ENCODE data around the gene PLCB1. TPM values are rescaled to one million over a fixed set of nuclear protein-coding genes. Genes with fewer than 3 reads are reported as not detected.
"Not testable (repeated sequence)": the region's sequence is repeated elsewhere in the genome, so short reads cannot be mapped to it uniquely, and the experiment has no call there.

The PLCB1 gene
- total RNA-seq, 2 experiments from 2014 or later, result 1.0 to 1.2 TPM

- POLR2A ChIA-PET, result no interaction called here
- CTCF ChIA-PET, result no interaction called here
- Mint-ChIP-seq H3K4me1 (no peaks in the 10 kb centered on the region), H3K27me3 (no peaks in the 10 kb centered on the region), H3K36me3 (ENCODE audit: low read depth) (no peaks in the 10 kb centered on the region), H3K27ac (no peak overlapping the region), H3K4me3 (no peak overlapping the region), H3K9me3 (no peaks in the 10 kb centered on the region)
- DNase-seq, result no peak
These were observed 325.9 kb downstream of the PLCB1 start for GRCh38 chr20:8457978-8458377.

GRCh38 chr20:8461186-8461585 lies 329.1 kb downstream of the PLCB1 start:
- Mint-ChIP-seq H3K9me3 (no peaks in the 10 kb centered on the region), H3K27me3 (no peaks in the 10 kb centered on the region), H3K36me3 (ENCODE audit: low read depth) (no peaks in the 10 kb centered on the region), H3K4me3 (no peak overlapping the region), H3K27ac (no peak overlapping the region), H3K4me1 (no peaks in the 10 kb centered on the region)
- DNase-seq, result no peak
- CTCF ChIA-PET, result no interaction called here
- POLR2A ChIA-PET, result no interaction called here

GRCh38 chr20:8464368-8464767 lies 332.3 kb downstream of the PLCB1 start:
- Mint-ChIP-seq H3K27ac (no peak overlapping the region), H3K36me3 (ENCODE audit: low read depth) (no peaks in the 10 kb centered on the region), H3K4me3 (no peak overlapping the region), H3K27me3 (no peaks in the 10 kb centered on the region), H3K9me3 (no peaks in the 10 kb centered on the region), H3K4me1 (no peaks in the 10 kb centered on the region)
- POLR2A ChIA-PET, result no interaction called here
- DNase-seq, result no peak
- CTCF ChIA-PET, result no interaction called here

- DNase-seq; H3K36me3 Mint-ChIP-seq (ENCODE audit: low read depth); POLR2A ChIA-PET; H3K4me1 Mint-ChIP-seq; H3K27ac Mint-ChIP-seq; H3K27me3 Mint-ChIP-seq; H3K4me3 Mint-ChIP-seq; H3K9me3 Mint-ChIP-seq; CTCF ChIA-PET: not testable (repeated sequence)
These were observed 334.7 kb downstream of the PLCB1 start for GRCh38 chr20:8466781-8467180.

GRCh38 chr20:8470156-8470555 lies 338.1 kb downstream of the PLCB1 start:
- ChIA-PET CTCF (no interaction called here), POLR2A (no interaction called here)
- no peaks in the 10 kb centered on the region for H3K9me3 Mint-ChIP-seq
- H3K27me3 Mint-ChIP-seq, result no peaks in the 10 kb centered on the region
- H3K4me3 Mint-ChIP-seq, result no peak overlapping the region
- no peaks in the 10 kb centered on the region for H3K4me1 Mint-ChIP-seq
- no peaks in the 10 kb centered on the region for H3K36me3 Mint-ChIP-seq (ENCODE audit: low read depth)
- H3K27ac Mint-ChIP-seq, result no peak overlapping the region
- no peak for DNase-seq

- no peak for DNase-seq
- no peak overlapping the region for H3K4me3 Mint-ChIP-seq
- CTCF ChIA-PET, result no interaction called here
- no peak overlapping the region for H3K27ac Mint-ChIP-seq
- POLR2A ChIA-PET, result no interaction called here
- H3K4me1 Mint-ChIP-seq, result no peaks in the 10 kb centered on the region
- H3K27me3 Mint-ChIP-seq, result no peaks in the 10 kb centered on the region
- H3K9me3 Mint-ChIP-seq, result no peaks in the 10 kb centered on the region
- H3K36me3 Mint-ChIP-seq (ENCODE audit: low read depth), result no peaks in the 10 kb centered on the region
These were observed 339.4 kb downstream of the PLCB1 start for GRCh38 chr20:8471465-8471864.

GRCh38 chr20:8473459-8473858 lies 341.4 kb downstream of the PLCB1 start:
- no peak overlapping the region for H3K27ac Mint-ChIP-seq
- ChIA-PET POLR2A (no interaction called here), CTCF (no interaction called here)
- H3K9me3 Mint-ChIP-seq, result no peaks in the 10 kb centered on the region
- no peaks in the 10 kb centered on the region for H3K4me1 Mint-ChIP-seq
- H3K27me3 Mint-ChIP-seq, result no peaks in the 10 kb centered on the region
- no peak overlapping the region for H3K4me3 Mint-ChIP-seq
- no peaks in the 10 kb centered on the region for H3K36me3 Mint-ChIP-seq (ENCODE audit: low read depth)
- DNase-seq, result no peak

- POLR2A ChIA-PET, result no interaction called here
- Mint-ChIP-seq H3K4me3 (no peak overlapping the region), H3K36me3 (ENCODE audit: low read depth) (no peaks in the 10 kb centered on the region), H3K27me3 (no peaks in the 10 kb centered on the region), H3K4me1 (no peaks in the 10 kb centered on the region), H3K27ac (no peak overlapping the region), H3K9me3 (no peaks in the 10 kb centered on the region)
- CTCF ChIA-PET, result no interaction called here
- DNase-seq, result no peak
These were observed 342.1 kb downstream of the PLCB1 start for GRCh38 chr20:8474027-8474668.

- Mint-ChIP-seq H3K4me3 (no peak overlapping the region), H3K9me3 (no peaks in the 10 kb centered on the region), H3K27me3 (no peaks in the 10 kb centered on the region), H3K36me3 (ENCODE audit: low read depth) (no peaks in the 10 kb centered on the region), H3K27ac (no peak overlapping the region), H3K4me1 (no peaks in the 10 kb centered on the region)
- no peak for DNase-seq
- ChIA-PET CTCF (no interaction called here), POLR2A (no interaction called here)
These were observed 344.0 kb downstream of the PLCB1 start for GRCh38 chr20:8476021-8476420.

- ChIA-PET POLR2A (no interaction called here), CTCF (no interaction called here)
- no peak for DNase-seq
- Mint-ChIP-seq H3K36me3 (ENCODE audit: low read depth) (no peaks in the 10 kb centered on the region), H3K27me3 (no peaks in the 10 kb centered on the region), H3K4me3 (no peak overlapping the region), H3K27ac (no peak overlapping the region), H3K4me1 (no peaks in the 10 kb centered on the region), H3K9me3 (no peaks in the 10 kb centered on the region)
These were observed 348.5 kb downstream of the PLCB1 start for GRCh38 chr20:8480597-8480996.

- CTCF ChIA-PET, result interaction anchor here (0.6 kb wide), 1 partner anchor 895 kb away, joined by 3 read pairs; no protein-coding TSS in a partner anchor
- no peaks in the 10 kb centered on the region for H3K4me1 Mint-ChIP-seq
- POLR2A ChIA-PET, result no interaction called here
- DNase-seq, result no peak
- H3K36me3 Mint-ChIP-seq (ENCODE audit: low read depth), result no peaks in the 10 kb centered on the region
- no peak overlapping the region for H3K4me3 Mint-ChIP-seq
- H3K27ac Mint-ChIP-seq, result no peak overlapping the region
- no peaks in the 10 kb centered on the region for H3K9me3 Mint-ChIP-seq
- H3K27me3 Mint-ChIP-seq, result no peaks in the 10 kb centered on the region
These were observed 355.6 kb downstream of the PLCB1 start for GRCh38 chr20:8487696-8488095.

- H3K36me3 Mint-ChIP-seq (ENCODE audit: low read depth), result no peaks in the 10 kb centered on the region
- no peak overlapping the region for H3K4me3 Mint-ChIP-seq
- no peaks in the 10 kb centered on the region for H3K4me1 Mint-ChIP-seq
- DNase-seq, result no peak
- no peaks in the 10 kb centered on the region for H3K27me3 Mint-ChIP-seq
- ChIA-PET POLR2A (no interaction called here), CTCF (no interaction called here)
- H3K27ac Mint-ChIP-seq, result no peak overlapping the region
- H3K9me3 Mint-ChIP-seq, result no peaks in the 10 kb centered on the region
These were observed 357.2 kb downstream of the PLCB1 start for GRCh38 chr20:8489094-8489883.

GRCh38 chr20:8490076-8490830 lies 358.2 kb downstream of the PLCB1 start:
- Mint-ChIP-seq H3K4me1 (no peaks in the 10 kb centered on the region), H3K27ac (no peak overlapping the region), H3K4me3 (no peak overlapping the region), H3K27me3 (no peaks in the 10 kb centered on the region), H3K36me3 (ENCODE audit: low read depth) (no peaks in the 10 kb centered on the region), H3K9me3 (no peaks in the 10 kb centered on the region)
- CTCF ChIA-PET, result no interaction called here
- POLR2A ChIA-PET, result no interaction called here
- no peak for DNase-seq
